Measurements from ENCODE around the gene SELENOM.

SELENOM gene

DNA sequence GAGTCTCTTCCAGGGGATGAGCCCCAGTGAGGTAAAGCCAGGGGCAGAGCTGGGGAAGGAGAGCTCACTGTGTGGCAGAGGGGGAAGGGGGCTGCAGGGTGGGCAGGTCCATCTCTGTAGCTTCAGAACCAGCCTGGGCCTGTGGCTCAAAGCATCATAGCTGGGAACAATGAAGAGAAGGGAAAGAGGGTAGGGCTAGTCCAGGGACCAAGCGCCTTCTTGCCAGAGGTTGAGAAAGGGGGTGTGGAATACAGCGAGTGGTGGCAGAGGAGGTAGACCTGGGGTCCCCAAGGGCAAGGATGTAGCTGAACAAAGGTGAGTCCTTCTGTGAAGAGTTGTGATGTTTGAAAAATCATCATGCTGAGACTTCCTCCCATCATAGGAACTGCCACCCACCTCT lies 34.2 kb upstream of the SELENOM start:
- Histone ChIP-seq H3K27ac (ENCODE audit: low read length) (no peak overlapping the region), H3K9me2 (replicated peaks; ENCODE audit: insufficient read depth, low read length) (no peaks in the 10 kb centered on the region), H3F3A (ENCODE audit: insufficient read depth, low read length) (no peaks in the 10 kb centered on the region), H2AFZ (ENCODE audit: low read length) (no peak overlapping the region), H3K4me2 (ENCODE audit: low read depth, low read length) (no peak overlapping the region), H3K27me3 (replicated peaks; ENCODE audit: insufficient read depth, low read length) (peaks cover 8% of the 10 kb centered on the region; the same call in 1 of the 2 replicates), H3K4me3 (ENCODE audit: low read length) (no peak overlapping the region), H3K9ac (ENCODE audit: low read length) (no peak overlapping the region), H4K20me1 (ENCODE audit: insufficient read depth, low read length) (no peaks in the 10 kb centered on the region), H3K9me3 (replicated peaks; ENCODE audit: insufficient read depth, low read length) (no peaks in the 10 kb centered on the region), H3K79me2 (ENCODE audit: low read length) (no peaks in the 10 kb centered on the region), H3K36me3 (replicated peaks; ENCODE audit: insufficient read depth, low read length) (no peaks in the 10 kb centered on the region), H3K4me1 (ENCODE audit: low read length) (no peaks in the 10 kb centered on the region)
- DNase-seq: no peak
- TF ChIP-seq, protein P1, sequence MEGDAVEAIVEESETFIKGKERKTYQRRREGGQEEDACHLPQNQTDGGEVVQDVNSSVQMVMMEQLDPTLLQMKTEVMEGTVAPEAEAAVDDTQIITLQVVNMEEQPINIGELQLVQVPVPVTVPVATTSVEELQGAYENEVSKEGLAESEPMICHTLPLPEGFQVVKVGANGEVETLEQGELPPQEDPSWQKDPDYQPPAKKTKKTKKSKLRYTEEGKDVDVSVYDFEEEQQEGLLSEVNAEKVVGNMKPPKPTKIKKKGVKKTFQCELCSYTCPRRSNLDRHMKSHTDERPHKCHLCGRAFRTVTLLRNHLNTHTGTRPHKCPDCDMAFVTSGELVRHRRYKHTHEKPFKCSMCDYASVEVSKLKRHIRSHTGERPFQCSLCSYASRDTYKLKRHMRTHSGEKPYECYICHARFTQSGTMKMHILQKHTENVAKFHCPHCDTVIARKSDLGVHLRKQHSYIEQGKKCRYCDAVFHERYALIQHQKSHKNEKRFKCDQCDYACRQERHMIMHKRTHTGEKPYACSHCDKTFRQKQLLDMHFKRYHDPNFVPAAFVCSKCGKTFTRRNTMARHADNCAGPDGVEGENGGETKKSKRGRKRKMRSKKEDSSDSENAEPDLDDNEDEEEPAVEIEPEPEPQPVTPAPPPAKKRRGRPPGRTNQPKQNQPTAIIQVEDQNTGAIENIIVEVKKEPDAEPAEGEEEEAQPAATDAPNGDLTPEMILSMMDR (IDR thresholded peaks at IDR 0.05; ENCODE audit: low read length): no peak
- TF ChIP-seq EZH2phosphoT487 (IDR thresholded peaks at IDR 0.05; ENCODE audit: low read length) (no peak), EZH2 (optimal IDR thresholded peaks at IDR 0.05; ENCODE audit: low read depth, low read length) (no peak)

DNA sequence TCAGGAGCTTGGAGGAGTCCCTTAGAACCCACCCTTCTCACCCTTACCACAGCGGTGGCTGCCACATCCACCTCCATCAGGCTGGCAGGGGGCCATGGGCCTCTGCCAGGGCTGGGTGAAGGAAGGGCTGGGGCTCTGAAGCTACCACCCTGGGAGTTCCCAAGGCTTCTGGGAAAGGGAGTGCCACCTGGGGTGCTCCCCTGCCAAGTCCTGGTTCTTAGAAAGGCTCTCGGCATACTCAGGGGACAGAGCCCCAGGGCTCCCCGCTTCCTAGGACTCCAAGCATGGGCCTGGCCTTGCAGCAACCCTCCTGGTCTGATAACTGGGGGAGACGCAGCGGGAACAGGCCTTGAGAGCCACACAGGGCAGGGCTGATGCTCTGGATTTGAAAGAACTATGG lies 33.4 kb upstream of the SELENOM start:
- H3K27ac ChIP-seq (ENCODE audit: low read length): no peak overlapping the region
- peaks cover 8% of the 10 kb centered on the region; the same call in 1 of the 2 replicates for H3K27me3 ChIP-seq (replicated peaks; ENCODE audit: insufficient read depth, low read length)
- no peaks in the 10 kb centered on the region for H3K79me2 ChIP-seq (ENCODE audit: low read length)
- no peak overlapping the region for H2AFZ ChIP-seq (ENCODE audit: low read length)
- TF ChIP-seq, protein P1 (IDR thresholded peaks at IDR 0.05; ENCODE audit: low read length): no peak
- TF ChIP-seq EZH2phosphoT487 (IDR thresholded peaks at IDR 0.05; ENCODE audit: low read length) (no peak), EZH2 (optimal IDR thresholded peaks at IDR 0.05; ENCODE audit: low read depth, low read length) (no peak)
- DNase-seq: no peak
- H3K4me1 ChIP-seq (ENCODE audit: low read length): no peaks in the 10 kb centered on the region
- H3K9me3 ChIP-seq (replicated peaks; ENCODE audit: insufficient read depth, low read length): no peaks in the 10 kb centered on the region
- H4K20me1 ChIP-seq (ENCODE audit: insufficient read depth, low read length): no peaks in the 10 kb centered on the region
- no peak overlapping the region for H3K4me3 ChIP-seq (ENCODE audit: low read length)
- no peaks in the 10 kb centered on the region for H3K9me2 ChIP-seq (replicated peaks; ENCODE audit: insufficient read depth, low read length)
- no peaks in the 10 kb centered on the region for H3K36me3 ChIP-seq (replicated peaks; ENCODE audit: insufficient read depth, low read length)
- no peak overlapping the region for H3K9ac ChIP-seq (ENCODE audit: low read length)
- no peaks in the 10 kb centered on the region for H3F3A ChIP-seq (ENCODE audit: insufficient read depth, low read length)
- no peak overlapping the region for H3K4me2 ChIP-seq (ENCODE audit: low read depth, low read length)

DNA sequence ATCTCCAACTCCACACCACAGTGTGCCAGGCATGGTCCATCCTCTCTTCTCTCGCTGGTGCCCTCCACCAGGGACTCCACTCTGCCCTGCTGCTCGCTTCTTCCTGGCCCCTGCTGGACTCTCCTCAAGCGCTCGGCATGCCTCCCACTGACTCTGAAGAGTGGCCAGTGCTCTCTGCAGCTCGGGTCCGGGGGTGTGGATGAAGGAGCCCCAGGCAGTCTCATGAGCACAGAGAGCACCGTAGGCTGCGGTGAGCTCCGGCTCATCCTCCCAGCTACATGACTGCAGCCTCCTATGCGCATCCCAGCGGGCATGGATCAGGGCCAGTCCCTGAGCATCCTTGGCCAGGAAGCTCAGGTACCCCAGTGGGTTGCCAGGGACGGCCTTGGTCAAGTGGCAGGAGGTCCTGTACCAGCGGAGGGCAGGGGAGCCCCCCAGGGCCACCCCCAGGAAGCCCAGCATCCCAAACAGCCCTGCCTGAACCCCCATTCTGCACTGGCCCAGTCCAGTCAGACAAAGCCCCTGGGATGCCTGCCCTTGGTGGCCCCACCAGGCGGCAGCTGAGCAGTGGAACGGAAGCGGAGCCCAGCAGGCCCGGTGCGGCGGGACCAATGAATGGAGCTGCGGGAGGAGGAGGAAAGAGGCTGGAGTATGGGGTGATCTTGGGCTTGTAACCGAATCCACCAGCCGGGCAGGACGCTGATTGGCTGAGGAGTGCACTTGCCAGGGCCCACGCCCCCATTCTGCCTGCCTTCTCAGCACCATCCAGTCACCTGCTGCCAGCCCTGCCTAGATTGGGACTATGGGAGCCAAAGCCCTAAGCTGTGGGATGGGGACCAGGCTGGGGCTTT lies 32.7 kb upstream of the SELENOM start, which contains the start of gene PLA2G3:
PLA2G3 (minus strand) TSS at position 643 of the 851 bp plus-strand sequence; CDS start at position 489, 154 bp downstream.
- Histone ChIP-seq H3K27ac (ENCODE audit: low read length) (no peak within 1 kb of the TSS), H3F3A (ENCODE audit: insufficient read depth, low read length) (no peaks in the 10 kb centered on the region), H3K79me2 (ENCODE audit: low read length) (no peaks in the 10 kb centered on the region), H3K9me2 (replicated peaks; ENCODE audit: insufficient read depth, low read length) (no peaks in the 10 kb centered on the region), H3K9ac (ENCODE audit: low read length) (no peak within 1 kb of the TSS), H3K4me3 (ENCODE audit: low read length) (no peak within 1 kb of the TSS), H3K27me3 (replicated peaks; ENCODE audit: insufficient read depth, low read length) (peaks cover 8% of the 10 kb centered on the region; the same call in 1 of the 2 replicates), H3K4me2 (ENCODE audit: low read depth, low read length) (no peak within 1 kb of the TSS), H3K9me3 (replicated peaks; ENCODE audit: insufficient read depth, low read length) (no peaks in the 10 kb centered on the region), H4K20me1 (ENCODE audit: insufficient read depth, low read length) (no peaks in the 10 kb centered on the region), H3K4me1 (ENCODE audit: low read length) (no peaks in the 10 kb centered on the region), H3K36me3 (replicated peaks; ENCODE audit: insufficient read depth, low read length) (no peaks in the 10 kb centered on the region), H2AFZ (ENCODE audit: low read length) (no peak within 1 kb of the TSS)
- TF ChIP-seq EZH2phosphoT487 (IDR thresholded peaks at IDR 0.05; ENCODE audit: low read length) (no peak), EZH2 (optimal IDR thresholded peaks at IDR 0.05; ENCODE audit: low read depth, low read length) (no peak)
- TF ChIP-seq, protein P1 (IDR thresholded peaks at IDR 0.05; ENCODE audit: low read length): no peak
- DNase-seq: no peak
